ENCODE data around the gene TFIP11. TPM values are rescaled to one million over a fixed set of nuclear protein-coding genes. Genes with fewer than 3 reads are reported as not detected.

Gene TFIP11
- total RNA-seq, 4 donors from 2014 or later = 14.8 to 39.1 (median 20.2) TPM

GRCh38 chr22:26461188-26461810 is 51.0 kb downstream of the TFIP11 start:
- peak; percentile 71 for DNase-seq (ENCODE audit: low spot score)
- peak in 1 of 3 donors; percentile 37 for TF ChIP-seq CTCF (IDR thresholded peaks at IDR 0.05)
- ATAC-seq (ENCODE audit: low FRiP score) = peak; percentile 56

- ATAC-seq (ENCODE audit: low FRiP score) (no peak), DNase-seq (ENCODE audit: low spot score) (no peak)
- no peak for TF ChIP-seq CTCF (IDR thresholded peaks at IDR 0.05)
Measured at GRCh38 chr22:26460202-26460601, 52.1 kb downstream of the TFIP11 start.

- DNase-seq (ENCODE audit: low spot score) = no peak
- ATAC-seq (ENCODE audit: low FRiP score) = no peak
- TF ChIP-seq CTCF (IDR thresholded peaks at IDR 0.05) = no peak
Measured at GRCh38 chr22:26457661-26458272, 54.5 kb downstream of the TFIP11 start.

GRCh38 chr22:26453812-26454500 is 58.3 kb downstream of the TFIP11 start:
- no peak for TF ChIP-seq CTCF (IDR thresholded peaks at IDR 0.05)
- no peak for DNase-seq (ENCODE audit: low spot score)
- no peak for ATAC-seq (ENCODE audit: low FRiP score)

- DNase-seq (ENCODE audit: low spot score) = no peak
- no peak for ATAC-seq (ENCODE audit: low FRiP score)
- TF ChIP-seq CTCF (IDR thresholded peaks at IDR 0.05) = no peak
Measured at GRCh38 chr22:26453216-26453615, 59.1 kb downstream of the TFIP11 start.

- no peak for TF ChIP-seq CTCF (IDR thresholded peaks at IDR 0.05)
- ATAC-seq (ENCODE audit: low FRiP score) (no peak), DNase-seq (ENCODE audit: low spot score) (no peak)
Measured at GRCh38 chr22:26452236-26453016, 59.8 kb downstream of the TFIP11 start.
